GM12892 (cell line): ENCODE measurements around the gene NEDD4L.
A peak's percentile ranks its signal among the peaks of the same experiment; 100 is the strongest.

Experiments used
- DNase-seq: peaks from one replicate; pipeline ENCODE4 v3.0.0; 2011; ENCODE audit not compliant: insufficient read length
- FAIRE-seq: peaks from 2 replicates; lab custom pipeline; 2011; peaks lifted over from hg19 to GRCh38; lab: Jason Lieb, UNC
- POLR2A ChIP-seq: IDR thresholded peaks from 2 replicates; pipeline ENCODE4 v1.6.1; 2011; ENCODE audit warnings: low read depth, low read length, control low read depth
- POLR2AphosphoS5 ChIP-seq: IDR thresholded peaks from 2 replicates; pipeline ENCODE4 v1.6.1; 2011; ENCODE audit warnings: low read depth, low read length, control low read depth
- TAF1 ChIP-seq: IDR thresholded peaks from 2 replicates; pipeline ENCODE4 v1.6.1; 2011; ENCODE audit warnings: low read depth, mild to moderate bottlenecking, control low read depth, low read length, borderline replicate concordance

The NEDD4L gene

GRCh38 chr18:58298251-58299134, 254.5 kb downstream of the NEDD4L start:
- TF ChIP-seq POLR2A = no peak
- TF ChIP-seq TAF1 = no peak
- TF ChIP-seq POLR2AphosphoS5 = no peak
- peak; percentile 51 for FAIRE-seq
- no peak for DNase-seq

GRCh38 chr18:58299135-58299473, 255.1 kb downstream of the NEDD4L start:
- TF ChIP-seq POLR2AphosphoS5 = no peak
- no peak for FAIRE-seq

GRCh38 chr18:58299936-58300335, 255.9 kb downstream of the NEDD4L start:
- TF ChIP-seq TAF1 = no peak
- no peak for TF ChIP-seq POLR2AphosphoS5
- TF ChIP-seq POLR2A = no peak
- DNase-seq = no peak
- FAIRE-seq = peak; percentile 38

More at GRCh38 chr18:58299135-58299473, 255.1 kb downstream of the NEDD4L start:
- no peak for DNase-seq

- TF ChIP-seq POLR2A (no peak), POLR2AphosphoS5 (no peak), TAF1 (no peak)
Observed at GRCh38 chr18:58300867-58301266, 256.8 kb downstream of the NEDD4L start.

GRCh38 chr18:58302811-58303210, 258.8 kb downstream of the NEDD4L start:
- DNase-seq (no peak), FAIRE-seq (no peak)
- TF ChIP-seq POLR2A (no peak), POLR2AphosphoS5 (no peak), TAF1 (no peak)

More at GRCh38 chr18:58300867-58301266, 256.8 kb downstream of the NEDD4L start:
- FAIRE-seq (peak; percentile 33), DNase-seq (no peak)

GRCh38 chr18:58303363-58303762, 259.3 kb downstream of the NEDD4L start:
- DNase-seq (peak; percentile 24), FAIRE-seq (peak; percentile 95)
- TF ChIP-seq POLR2A = no peak
- TF ChIP-seq POLR2AphosphoS5 = no peak
- TF ChIP-seq TAF1 = no peak

GRCh38 chr18:58305792-58306191, 261.8 kb downstream of the NEDD4L start:
- no peak for TF ChIP-seq POLR2AphosphoS5
- no peak for TF ChIP-seq POLR2A
- TF ChIP-seq TAF1 = no peak
- DNase-seq = no peak
- FAIRE-seq = no peak

- no peak for DNase-seq
- no peak for FAIRE-seq
- no peak for TF ChIP-seq POLR2A
- no peak for TF ChIP-seq POLR2AphosphoS5
- no peak for TF ChIP-seq TAF1
Observed at GRCh38 chr18:58307441-58307840, 263.4 kb downstream of the NEDD4L start.

- FAIRE-seq (no peak), DNase-seq (no peak)
- TF ChIP-seq TAF1 (no peak), POLR2A (no peak), POLR2AphosphoS5 (no peak)
Observed at GRCh38 chr18:58308463-58308862, 264.4 kb downstream of the NEDD4L start.

- TF ChIP-seq POLR2A (no peak), POLR2AphosphoS5 (no peak), TAF1 (no peak)
- no peak for DNase-seq
- FAIRE-seq = peak; percentile 42
Observed at GRCh38 chr18:58309099-58309498, 265.1 kb downstream of the NEDD4L start.

GRCh38 chr18:58309610-58310239, 265.7 kb downstream of the NEDD4L start:
- no peak for TF ChIP-seq TAF1
- TF ChIP-seq POLR2A = no peak
- no peak for TF ChIP-seq POLR2AphosphoS5
- FAIRE-seq = no peak

More at GRCh38 chr18:58309610-58310239, 265.7 kb downstream of the NEDD4L start:
- DNase-seq = no peak
